ENCODE data around the gene MSMB.
"Not testable (repeated sequence)": the region's sequence is repeated elsewhere in the genome, so short reads cannot be mapped to it uniquely, and the experiment has no call there.

The MSMB gene

DNA sequence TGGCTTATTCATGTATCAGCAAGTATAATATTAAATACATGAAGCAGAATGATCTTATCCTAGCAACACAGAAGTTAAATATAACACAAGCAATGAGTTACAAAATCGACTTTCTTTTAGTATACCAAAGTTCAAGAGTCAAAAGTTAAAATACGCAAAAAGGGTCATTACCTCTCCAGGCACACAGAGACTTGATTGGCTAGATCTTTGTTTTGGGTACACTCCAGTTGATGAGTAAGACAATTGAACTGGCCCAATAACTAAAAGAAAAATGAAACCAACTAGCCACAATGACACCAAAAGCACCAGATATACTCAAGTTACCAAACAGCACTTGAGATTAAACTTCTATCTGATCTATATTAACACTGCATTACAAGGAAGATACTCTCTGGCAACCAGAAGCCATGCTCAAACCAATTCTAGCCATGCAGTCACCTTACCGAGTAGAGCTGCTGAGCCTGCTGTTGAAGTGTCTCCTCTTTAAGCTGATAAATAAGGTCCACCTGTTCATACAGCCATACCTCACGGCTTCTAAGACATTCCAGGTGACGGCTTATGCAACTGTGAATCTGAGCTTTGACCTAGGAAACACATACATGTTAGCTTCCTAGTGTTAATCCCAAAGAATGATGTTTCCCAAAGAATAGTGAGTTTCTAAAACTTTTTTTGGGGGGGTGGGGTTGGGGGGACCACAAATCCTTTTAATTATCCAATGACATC lies 31.2 kb downstream of the MSMB start:
- DNase-seq (ENCODE audit: insufficient read length, low spot score) (no peak), FAIRE-seq (no peak)

DNA sequence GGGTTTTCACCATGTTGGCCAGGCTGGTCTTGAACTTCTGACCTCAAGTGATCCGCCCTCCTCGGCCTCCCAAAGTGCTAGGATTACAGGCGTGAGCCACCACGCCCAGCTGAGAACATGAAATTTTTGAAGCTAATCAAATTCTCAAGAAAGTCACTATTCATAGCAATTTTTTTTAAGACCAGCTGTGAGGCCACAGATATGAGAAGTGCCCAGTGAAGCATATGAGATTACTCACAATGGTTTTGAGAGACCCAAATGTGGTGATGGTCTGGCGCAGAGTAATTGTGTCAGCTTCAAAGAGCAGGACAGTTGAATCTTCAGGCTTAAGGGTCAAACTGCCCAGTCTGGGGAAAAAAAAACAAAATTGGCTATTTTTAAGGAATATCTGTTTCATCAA lies 31.9 kb downstream of the MSMB start:
- no peak for FAIRE-seq

DNA sequence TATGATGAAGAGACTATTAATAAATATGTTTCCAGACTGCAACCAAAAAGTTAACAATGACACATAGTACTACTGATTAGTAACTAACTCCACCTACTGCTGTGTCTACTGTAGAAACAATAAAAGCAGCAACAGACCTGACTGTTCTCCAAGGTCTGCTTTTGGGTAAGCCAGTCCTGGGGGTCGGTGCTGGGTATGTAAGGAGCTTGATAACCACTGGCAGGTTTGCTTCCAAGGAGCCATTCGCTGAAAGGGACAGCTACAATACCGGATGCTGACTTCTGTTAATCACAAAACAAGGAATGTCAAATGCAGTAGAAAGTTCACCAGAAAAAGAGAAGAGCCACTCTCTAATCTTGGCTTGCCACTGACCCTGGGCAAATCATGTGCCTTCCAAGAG lies 33.3 kb downstream of the MSMB start:
- DNase-seq (ENCODE audit: insufficient read length, low spot score), result no peak
- no peak for FAIRE-seq

More for the DNA sequence above, 31.9 kb downstream of the MSMB start:
- DNase-seq (ENCODE audit: insufficient read length, low spot score), result no peak

DNA sequence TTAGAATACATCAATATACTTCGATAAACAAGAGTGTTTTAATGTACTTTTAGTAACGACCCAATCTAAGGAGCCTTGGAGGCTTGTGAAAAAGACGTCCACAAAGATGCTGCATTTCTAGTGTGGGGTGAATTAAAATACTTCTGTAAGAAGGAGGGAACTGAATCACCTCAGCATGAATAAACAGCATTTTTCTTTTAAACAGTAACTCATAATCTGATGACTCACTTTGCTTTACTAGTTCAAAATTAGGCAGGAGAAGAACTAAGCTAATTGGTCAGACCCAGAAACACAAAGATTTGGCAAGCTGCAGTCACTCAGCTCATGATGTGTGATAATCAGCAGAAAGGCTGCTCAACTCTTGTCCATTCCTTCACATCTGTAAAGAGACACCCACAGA lies 39.9 kb downstream of the MSMB start:
- FAIRE-seq, result no peak

DNA sequence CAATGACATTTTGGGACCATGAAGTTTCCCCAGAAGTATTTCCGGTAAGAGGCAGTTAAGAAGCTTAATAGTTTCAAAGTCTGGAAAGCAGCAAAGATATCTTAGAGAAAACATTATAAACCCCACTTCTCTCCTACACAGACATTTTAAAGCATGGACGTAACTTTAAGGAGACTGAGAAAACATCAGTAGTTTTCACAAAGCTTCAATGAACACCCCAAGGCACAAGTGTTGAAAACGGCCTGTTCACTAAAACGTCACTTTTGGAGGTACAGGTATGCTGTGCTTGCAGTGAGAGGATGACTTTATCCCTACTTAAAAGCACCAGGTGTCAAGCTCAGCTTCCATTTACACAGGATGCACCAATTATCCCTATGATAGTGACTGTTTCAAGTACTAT lies 40.7 kb downstream of the MSMB start:
- DNase-seq (ENCODE audit: insufficient read length, low spot score), result no peak
- no peak for FAIRE-seq

More for the DNA sequence above, 39.9 kb downstream of the MSMB start:
- no peak for DNase-seq (ENCODE audit: insufficient read length, low spot score)

DNA sequence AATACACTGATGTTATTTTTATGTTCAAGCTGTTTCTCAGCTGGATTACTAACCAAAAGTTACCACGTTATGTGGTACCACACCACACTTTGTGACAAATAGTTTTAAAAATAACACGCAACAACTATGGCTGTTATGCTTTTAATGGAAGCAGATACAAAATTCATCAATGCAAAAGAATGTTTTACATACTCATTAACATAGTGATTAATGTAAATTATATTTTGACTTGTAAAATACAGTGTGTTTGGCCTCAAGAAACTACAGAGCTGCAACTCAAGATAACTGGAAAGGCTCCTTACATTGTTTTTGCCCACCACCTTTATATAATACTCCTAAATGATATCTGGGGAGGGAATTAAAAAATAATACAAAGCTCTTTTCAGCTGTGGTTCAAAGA lies 41.1 kb downstream of the MSMB start:
- no peak for DNase-seq (ENCODE audit: insufficient read length, low spot score)
- FAIRE-seq, result no peak

DNA sequence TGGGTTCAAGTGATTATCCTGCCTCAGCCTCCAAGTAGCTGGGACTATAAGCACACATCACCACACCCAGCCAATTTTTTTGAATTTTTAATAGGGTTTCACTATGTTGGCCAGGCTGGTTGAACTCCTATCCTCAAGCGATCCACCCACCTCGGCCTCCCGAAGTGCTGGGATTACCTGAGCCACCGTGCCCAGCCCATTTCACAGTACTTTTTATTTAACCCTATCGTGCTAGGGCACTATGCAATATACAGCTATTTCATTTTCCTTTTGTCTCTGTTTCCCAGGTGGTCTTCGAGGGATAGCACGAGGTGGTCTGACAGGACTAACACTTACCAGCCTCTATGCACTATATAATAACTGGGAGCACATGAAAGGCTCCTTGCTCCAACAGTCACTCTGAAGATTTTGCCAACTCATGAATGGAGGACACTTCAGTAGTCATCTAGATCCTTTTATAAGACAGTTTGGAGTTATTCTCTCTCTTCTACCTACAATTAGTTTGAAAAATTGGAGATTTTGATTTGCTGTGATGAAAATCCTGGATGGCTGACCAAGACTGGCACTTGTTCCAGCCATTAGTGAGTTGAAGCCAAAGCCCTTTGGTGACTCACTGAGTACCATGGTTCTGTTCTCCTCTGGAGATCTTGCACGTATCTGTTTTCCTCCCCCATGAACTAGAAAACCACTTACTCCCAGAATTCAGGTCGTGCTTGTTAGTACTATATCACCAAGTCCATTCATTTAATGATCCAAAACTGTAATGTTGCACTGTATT lies 43.0 kb downstream of the MSMB start:
- DNase-seq (ENCODE audit: insufficient read length, low spot score) (no peak), FAIRE-seq (no peak)

DNA sequence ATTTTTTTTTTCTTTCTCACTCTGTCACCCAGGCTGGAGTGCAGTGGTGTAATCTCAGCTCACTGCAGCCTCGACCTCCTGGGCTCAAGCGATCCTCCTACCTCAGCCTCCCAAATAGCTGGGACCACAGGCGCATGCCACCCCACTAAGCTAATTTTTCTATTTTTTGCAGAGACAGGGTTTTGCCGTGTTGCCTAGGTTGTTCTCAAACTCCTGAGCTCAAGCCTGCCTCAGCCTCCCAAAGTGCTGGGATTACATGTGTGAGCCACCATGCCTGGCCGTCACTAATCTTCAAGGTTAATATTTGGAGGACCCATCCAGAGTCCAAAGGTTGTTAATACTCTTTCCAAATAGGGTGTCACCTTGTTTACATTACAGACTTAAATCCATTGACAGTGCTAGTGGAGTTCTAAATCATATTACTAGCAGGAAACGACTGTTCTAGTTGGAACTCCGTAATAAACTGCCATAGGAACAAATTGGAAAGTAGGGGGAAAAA lies 43.8 kb downstream of the MSMB start:
- DNase-seq (ENCODE audit: insufficient read length, low spot score); FAIRE-seq: not testable (repeated sequence)

DNA sequence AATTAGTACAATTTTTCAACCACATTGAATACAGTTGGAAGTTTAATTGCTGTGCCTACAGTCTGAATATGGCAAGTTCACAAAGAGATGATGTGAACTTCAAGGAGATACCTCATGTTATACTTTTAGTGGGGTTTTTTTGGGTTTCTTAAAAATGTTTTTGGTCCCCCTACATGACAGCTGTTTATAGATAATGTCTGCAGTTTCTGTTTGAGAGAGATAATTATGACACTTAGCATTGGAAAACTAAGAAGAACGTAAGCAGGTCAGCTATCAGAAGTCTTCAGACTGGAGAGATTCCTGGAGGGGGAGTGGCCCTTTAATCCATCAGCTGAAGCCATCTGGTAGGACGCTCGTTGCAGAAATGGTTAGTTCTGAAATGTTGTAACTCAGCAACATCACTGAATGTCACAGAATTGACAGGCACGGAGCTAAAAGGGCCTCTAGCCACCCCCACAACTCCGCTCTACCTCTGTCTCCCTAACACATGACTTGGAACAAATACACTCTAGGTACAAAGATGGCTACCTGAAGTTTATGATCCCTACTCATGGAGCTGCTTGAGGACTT lies 44.8 kb downstream of the MSMB start:
- FAIRE-seq (no peak), DNase-seq (ENCODE audit: insufficient read length, low spot score) (no peak)

DNA sequence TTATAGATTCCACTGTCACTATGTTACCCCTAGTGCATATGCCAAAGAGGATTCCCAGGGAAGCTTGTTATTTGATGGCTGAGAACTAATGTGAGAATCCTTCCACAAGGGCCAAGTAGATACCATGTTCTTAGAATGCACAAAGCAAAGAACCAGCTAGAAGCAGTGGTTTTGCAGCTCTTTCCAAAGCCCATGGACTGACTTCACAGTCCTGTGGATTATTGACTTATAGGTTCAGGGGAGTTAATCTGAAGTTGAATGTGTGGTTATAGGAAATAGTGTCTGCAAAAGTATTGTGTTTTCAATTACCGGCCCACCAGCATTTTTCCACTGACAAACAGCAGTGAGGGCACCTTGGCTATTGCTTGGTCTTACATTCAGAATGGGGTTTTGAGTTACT lies 45.5 kb downstream of the MSMB start:
- DNase-seq (ENCODE audit: insufficient read length, low spot score), result no peak
- FAIRE-seq, result no peak

DNA sequence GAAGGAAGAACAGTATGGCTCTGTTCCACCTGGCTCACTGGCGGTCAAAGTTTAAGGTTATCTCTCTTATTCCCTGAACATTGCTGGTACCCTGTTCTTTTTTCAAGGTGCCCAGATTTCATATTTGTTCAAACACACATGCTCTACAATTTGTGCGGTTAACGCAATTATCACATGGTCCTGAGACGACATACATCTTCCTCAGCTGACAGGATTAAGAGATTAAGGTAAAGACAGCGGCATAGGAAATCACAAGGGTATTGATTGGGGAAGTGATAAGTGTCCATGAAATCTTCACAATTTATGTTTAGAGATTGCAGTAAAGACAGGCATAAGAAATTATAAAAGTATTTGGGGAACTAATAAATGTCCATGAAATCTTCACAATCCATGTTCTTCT lies 46.1 kb downstream of the MSMB start:
- DNase-seq (ENCODE audit: insufficient read length, low spot score); FAIRE-seq: not testable (repeated sequence)

DNA sequence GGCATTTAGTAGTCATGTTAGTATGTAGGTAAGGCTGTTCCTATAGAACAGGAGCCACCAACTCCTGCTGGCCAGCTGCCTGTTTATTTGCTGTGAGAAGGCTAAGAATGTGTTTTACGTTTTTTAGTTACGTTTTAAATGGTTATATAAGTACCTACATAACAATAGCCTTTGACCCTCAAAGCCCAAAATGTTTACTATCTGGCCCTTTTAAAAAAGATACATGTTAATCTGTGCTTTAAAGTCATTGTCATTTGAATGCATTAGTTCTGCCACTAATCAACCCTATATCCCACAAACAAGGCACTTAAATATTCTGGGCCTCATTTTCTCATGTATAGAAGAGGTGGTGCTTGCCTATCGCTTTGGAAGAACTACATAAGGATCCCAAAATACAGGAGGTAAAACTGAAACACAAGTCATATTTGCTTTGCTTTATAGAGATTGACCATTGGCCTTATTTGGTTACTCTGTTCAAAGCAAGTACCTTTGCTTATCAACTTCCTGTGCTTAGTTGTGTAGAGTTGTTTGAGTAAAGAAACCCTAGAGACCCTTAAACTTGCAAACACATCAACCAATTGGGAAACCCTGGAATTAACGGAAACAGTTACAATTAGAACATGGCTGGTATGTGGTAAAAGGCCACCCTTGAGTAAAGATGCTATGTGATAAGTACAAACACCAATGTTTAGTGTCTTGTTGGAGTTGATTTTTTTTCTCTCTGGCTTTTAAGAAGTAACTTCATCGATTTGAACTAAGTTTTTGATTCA lies 47.9 kb downstream of the MSMB start:
- DNase-seq (ENCODE audit: insufficient read length, low spot score), result no peak
- FAIRE-seq, result no peak

DNA sequence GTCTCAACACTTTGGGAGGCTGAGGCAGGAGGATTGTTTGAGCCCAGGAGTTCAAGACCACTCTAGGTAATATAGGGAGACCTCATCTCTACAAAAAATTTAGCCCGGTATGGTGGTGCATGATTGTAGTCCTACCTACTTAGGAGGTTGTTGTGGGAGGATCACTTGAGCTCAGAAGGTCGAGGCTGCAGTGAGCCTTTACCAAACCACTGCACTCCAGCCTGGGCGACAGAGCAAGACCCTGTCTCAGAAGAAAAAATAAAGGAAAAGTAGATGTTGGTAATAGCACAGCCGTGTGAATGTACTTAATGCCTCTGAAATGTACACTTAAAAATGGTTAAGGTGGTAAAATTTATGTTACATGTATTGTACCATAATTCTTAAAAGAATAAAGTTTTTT lies 48.5 kb downstream of the MSMB start:
- DNase-seq (ENCODE audit: insufficient read length, low spot score) (no peak), FAIRE-seq (no peak)

DNA sequence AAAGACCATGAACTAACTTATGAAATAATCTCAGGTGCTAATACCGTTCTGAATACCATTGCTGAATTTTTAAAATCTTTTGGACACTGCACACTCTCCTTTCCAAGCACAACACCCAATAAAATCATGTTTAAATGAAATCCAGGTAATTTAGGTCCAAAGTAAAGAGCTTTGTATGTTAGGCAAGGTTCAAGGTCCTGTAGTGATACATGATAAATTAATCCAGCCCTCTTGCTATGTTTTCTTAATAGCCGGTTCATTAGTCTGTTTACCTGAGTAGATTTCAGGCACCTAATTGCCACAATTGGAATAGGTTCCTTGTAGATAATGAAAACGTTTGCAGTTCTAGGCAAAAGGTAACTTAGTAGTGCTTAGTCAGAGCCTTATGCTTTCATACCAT lies 60.5 kb downstream of the MSMB start:
- not testable (repeated sequence) for FAIRE-seq; DNase-seq (ENCODE audit: insufficient read length, low spot score)

DNA sequence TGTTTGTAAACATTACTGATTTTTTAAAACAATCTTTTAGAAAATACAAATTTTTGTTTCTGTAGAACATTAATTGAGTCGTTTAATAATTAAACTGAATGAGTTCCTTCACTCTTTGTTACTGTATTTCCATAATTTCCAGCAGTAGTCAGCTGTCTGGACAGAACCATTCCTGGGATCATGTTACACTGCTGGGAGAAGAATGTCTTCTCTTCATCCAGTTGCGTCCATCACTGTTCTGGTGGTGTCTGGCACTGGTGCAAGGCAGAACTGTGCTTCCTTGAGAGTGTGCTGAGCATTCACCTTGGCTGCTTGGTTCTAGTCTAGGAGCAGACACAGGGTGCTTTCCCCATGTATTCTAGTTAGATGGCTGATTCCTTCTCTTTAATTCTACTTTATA lies 61.6 kb downstream of the MSMB start:
- FAIRE-seq, result not testable (repeated sequence)

DNA sequence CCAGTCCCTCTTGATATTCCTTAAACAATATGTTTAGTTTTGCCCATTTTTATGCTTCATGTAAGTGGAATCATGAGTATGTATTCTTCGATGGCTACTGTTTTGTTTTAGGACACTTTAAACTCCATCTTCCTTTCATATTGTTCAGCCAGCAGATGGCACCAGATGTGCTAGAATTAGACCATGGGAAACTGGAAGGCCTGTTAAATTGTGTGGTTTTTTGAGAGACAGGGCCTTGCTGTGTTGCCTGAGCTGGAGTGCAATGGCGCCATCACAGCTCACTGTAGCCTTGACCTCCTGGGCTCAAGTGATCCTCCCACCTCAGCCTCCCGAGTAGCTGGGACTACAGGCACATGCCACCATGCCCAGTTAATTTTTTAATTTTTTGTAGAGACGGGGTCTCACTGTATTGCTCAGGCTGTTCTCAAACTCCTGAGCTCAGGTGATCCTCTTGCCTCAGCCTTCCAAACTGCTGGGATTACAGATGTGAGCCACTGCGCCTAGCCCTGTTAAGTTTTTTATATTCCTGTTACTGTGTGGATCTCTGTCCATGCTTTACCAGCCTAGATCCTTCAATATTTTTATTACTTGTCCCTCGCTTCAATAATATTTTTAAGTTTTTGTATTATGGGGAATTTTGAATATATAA lies 62.4 kb downstream of the MSMB start:
- DNase-seq (ENCODE audit: insufficient read length, low spot score); FAIRE-seq: not testable (repeated sequence)

More for the DNA sequence above, 61.6 kb downstream of the MSMB start:
- DNase-seq (ENCODE audit: insufficient read length, low spot score), result not testable (repeated sequence)

Data from HTR-8/SVneo (cell line).